ENCODE results near the gene DHX8.

DHX8 gene

DNA sequence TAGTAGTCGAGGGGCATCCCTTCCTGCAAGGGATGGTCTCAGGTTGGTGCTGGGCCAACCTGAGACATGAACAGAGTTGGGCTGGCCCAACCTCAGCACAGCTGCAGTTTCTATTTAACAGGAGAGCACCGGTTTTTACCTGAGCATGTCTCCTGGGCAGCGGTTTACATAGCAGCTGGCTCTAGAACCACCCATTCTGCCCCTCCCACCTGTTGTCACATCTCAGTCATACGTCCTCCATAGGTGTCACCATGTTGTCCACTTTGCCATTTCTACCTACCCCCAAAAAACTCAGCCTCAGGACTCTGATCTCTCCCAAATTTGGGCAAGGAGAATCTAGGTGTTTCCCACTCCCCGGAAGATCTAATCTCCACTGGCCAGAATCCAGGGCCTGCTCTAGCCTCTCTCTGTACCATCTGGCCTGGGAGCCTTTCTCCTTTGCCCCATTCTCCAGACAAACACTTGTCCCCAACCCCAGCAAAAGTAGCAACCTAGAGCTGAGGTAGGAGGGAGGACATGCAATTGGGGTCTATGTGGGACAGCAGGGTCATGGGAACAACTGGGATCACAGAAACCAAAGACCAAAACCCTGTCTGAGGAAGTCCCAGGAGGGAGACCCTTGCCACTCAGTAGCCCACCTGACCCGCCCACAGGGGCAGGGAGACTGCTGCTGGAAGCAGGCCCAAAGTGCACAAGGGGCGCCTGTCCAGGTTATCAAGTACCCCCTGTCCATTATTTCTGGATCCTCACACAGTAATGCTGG is 43.3 kb downstream of the DHX8 start:
- no peak for DNase-seq

- DNase-seq = no peak
Observed at GRCh38 chr17:43528319-43528987, 44.7 kb downstream of the DHX8 start.

GRCh38 chr17:43528988-43529814 is 45.4 kb downstream of the DHX8 start:
- no peak for DNase-seq

GRCh38 chr17:43529947-43530287 is 46.1 kb downstream of the DHX8 start:
- no peak for DNase-seq

DNA sequence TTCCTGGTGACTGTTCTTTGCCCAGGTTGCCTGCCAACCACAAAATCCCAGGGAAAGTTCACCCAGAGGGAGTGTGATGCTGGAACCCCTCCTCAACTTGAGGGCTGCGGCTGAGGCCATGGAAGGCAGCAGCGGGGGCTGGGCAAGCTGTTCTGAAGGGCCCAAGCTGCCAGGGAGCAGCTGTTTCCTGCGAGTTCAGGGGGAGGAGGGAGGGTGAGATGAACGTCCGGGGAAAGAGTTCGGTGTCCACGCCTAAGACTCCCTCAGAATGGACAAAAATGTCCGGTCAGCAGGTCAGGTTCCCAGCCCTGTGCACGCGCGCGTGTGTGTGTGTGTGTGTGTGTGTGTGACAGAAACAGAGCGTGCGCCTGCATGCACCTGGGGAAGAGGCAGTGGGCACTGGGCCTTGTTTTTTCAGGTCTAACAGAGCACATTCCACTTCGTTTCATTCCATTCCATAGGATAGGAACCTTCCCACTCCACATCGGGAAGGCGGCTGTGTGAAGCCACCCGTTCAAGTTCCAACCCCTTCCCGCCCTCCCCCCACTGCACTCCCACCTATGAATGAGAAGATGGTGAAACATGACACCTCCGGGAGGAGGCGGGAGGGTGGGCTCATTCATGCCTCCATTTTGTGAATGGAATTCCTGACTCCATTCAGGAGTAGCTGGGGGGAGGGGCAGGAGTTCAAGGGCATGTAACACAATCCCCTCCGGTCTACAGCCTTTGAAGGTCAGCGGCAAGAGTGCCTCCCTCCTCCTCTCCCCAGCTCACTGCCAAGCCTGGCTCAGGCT is 46.7 kb downstream of the DHX8 start:
- DNase-seq = peak; percentile 61

DNA sequence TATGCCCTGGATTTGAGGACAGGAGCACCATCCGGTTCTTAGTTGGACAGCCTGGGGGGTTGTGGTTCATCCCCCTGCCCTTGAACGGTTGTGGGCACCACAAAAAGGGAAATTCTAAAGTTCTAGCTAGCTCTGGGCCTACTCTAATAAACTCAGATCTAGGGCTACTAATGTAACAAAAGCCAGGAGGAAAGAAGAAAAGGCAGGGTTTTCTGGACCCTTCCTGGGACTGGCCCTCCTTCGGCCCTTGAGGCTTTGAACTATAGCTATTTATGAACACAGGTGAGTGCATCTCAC is 47.3 kb downstream of the DHX8 start:
- no peak for DNase-seq

GRCh38 chr17:43531955-43532354 is 48.2 kb downstream of the DHX8 start:
- peak; percentile 34 for DNase-seq

- DNase-seq = no peak
Observed at GRCh38 chr17:43532581-43532980, 48.8 kb downstream of the DHX8 start.

DNA sequence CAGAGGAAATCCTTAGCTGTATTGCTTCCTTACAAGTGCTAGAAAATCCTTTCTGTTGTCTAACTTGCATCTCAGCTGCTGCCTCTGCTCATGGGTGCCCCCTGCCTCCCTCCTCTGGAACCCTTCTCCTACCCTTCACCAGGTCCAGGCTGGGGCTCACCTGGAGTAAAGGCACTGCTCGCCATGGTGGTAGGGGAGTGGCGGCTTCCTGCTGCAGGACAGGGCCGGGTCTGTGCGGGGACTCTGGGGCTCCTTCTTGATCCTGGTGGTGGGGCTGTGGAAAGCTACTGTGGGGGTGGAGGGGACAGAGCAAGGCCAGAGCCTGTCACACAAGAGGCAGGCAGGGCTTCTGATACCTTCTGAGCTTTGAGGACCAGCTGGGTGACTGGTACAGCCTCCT is 49.9 kb downstream of the DHX8 start:
- no peak for DNase-seq

DNA sequence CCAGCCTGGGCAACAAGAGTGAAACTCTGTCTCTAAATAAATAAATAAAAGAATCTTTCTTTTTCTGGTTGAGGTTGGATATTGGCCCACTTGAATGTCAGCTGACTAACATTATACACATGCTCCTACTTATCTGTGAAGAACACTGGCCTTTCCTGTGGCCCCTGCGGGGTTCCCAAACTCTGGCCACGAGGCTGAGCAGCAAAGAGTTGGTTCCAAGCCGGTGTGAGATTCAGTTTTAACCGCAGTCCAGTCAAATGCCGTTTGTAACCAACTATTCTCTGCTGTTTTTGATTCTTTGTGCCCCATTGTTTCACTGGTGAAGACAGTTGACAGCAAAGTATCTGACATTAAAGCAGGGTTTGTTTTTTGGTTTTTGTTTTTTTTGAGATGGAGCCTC is 51.1 kb downstream of the DHX8 start:
- no peak for DNase-seq

DNA sequence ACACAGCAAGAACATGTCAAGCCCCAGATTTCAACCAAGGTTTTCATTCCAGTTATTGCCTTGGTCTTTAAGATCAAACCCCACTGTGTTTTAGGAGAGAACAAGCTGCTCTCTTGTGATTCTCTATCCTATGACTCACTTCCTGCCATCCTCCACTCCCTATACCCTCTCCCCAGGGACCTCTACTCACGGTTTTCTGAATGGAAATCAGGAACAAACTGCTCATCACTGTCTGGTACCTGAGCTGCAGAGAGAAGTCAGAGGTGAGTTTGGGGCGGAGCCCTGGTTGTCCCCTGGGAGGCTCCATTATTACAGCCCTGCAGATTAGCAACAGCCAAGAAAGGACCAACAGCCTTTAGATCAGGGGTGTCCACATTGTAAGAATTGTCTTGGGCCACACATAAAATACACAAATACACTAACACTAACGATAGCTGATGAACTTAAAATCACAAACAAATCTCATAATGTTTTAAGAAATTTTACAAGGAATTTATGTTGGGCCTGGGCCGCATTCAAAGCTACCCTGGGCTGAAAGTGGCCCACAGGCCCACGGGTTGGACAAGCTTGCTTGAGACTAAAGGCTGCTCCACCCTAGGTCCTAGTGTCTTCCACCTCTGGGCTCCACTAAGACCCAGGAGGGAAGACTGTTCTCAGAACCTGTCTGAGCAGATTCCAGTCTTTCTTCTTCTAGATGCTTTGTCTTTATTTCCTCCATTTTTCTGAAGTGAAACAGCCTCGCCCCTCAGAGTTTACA is 52.6 kb downstream of the DHX8 start:
- peak; percentile 78 for DNase-seq

DNA sequence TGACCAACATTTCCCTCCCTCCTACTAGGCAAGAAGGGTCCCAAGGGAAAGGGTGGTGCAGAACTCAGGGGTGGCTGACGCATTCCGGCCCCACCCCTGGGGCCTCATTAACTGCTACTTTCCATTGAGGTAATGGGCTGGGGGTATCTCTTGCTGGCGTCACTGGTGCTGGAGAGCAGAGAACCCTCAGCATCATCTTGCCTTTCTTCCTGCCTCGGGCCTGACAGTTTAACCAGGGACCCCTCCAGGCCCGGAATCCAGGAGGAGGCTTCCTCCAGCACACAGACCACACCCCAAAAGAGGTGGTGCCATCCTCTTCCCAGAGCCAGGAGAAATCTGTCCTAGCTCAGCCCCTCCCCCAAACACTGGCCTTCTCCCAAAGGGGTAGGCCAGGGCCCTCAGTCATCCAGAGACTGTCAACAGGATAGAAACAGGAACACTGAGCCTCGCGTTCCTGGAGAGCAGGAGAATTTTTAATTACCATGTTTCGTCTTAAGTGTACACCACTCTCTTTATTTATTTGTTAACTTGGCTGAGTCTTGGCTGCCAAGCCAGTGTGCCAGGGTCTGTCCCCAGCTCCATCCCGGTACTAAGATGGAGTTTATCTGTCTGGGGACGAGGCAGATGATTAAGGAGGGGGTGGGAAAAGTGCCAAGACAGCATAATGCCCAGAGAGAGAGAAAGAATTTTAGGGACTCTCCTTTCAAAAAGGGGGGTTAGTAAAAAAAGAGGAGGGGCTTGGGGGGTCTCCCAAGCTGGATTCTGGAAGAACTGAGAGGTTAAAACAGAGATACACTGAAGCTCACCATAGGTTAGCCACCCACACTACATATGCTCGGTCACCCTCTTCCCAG is 57.3 kb downstream of the DHX8 start:
- DNase-seq = no peak

DNA sequence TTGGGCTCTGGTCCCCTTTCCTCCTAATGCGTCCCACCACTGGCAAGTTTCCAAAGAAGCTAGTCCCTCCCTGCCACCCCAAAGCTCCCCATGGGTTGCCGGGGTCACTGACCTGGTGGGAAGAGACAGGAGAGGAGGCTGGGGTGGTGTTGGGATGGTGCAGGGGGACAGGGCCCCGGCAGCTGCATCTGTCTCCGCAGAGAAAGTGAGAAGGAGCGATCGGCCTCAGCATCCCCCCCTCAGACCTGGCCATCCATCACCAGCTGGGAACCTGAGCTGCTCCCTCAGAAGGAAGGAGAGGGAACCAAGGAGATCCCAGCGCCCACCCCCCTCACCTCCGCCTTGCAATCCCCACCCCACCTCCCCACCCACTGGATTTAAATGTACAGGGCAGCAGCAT is 59.1 kb downstream of the DHX8 start:
- DNase-seq = no peak

GRCh38 chr17:43543300-43543699 is 59.5 kb downstream of the DHX8 start:
- DNase-seq = no peak

- DNase-seq = no peak
Observed at GRCh38 chr17:43543771-43544575, 60.2 kb downstream of the DHX8 start.

DNA sequence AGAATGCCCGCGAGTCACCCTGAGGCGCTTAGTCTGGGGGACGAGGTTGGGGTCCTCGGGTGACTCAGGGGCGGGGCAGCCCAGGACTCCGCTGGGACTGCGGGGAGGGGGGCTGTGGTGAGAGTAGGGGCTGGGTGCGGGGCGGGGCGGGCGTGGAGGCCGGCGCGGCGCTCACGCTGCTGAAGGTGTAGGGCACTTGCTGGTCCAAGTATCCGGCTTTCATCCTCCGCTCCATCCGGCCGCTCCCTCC is 61.5 kb downstream of the DHX8 start:
- peak; percentile 57 for DNase-seq

DNA sequence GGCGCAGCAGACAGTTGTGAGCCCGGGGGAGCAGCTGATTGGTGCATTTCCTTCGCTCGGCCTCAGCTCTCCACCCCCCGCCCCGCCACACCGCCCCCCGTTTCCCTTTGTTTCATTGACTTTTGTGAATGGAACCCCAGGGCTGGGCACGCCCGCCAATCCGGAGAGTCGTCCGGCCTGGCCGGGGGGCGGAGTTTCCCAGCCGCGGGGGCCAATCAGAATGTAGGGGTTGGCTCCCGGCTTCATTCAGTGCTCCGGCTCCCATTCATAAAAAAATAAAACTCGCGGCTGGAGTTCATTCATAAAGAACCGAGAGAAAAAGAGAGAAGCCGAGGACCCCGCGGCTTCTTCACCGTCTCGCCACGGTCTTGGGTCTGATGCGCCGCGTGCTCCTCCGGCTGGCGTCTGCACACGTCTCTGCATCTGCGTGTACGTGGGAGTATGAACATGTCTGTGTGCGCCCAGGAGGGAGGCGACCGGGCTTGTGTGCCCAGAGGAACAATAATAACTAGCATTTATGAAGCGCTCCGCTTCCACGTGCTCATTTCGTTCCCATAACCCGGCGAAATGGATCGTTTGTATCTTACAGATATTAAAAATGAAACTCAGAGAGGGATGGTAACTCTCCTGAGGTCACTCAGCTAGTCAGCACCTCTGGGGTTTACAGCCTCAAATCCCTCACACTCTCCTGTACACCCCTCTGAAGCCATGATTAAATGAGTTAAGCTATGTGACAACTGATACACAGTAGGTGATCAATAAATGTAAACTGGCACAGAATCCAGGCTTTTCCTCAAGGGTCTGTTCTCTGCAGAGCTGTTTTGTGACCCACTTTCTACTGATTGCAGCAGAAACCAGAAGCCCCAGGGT is 62.8 kb downstream of the DHX8 start, which contains the start of gene ETV4:
Gene ETV4, minus strand, starts transcription at position 22 of the 870 bp plus-strand sequence. CDS start 723 bp downstream, outside the sequence.
- DNase-seq = peak; percentile 95

- no peak for DNase-seq
Observed at GRCh38 chr17:43547189-43547550, 63.4 kb downstream of the DHX8 start.

DNA sequence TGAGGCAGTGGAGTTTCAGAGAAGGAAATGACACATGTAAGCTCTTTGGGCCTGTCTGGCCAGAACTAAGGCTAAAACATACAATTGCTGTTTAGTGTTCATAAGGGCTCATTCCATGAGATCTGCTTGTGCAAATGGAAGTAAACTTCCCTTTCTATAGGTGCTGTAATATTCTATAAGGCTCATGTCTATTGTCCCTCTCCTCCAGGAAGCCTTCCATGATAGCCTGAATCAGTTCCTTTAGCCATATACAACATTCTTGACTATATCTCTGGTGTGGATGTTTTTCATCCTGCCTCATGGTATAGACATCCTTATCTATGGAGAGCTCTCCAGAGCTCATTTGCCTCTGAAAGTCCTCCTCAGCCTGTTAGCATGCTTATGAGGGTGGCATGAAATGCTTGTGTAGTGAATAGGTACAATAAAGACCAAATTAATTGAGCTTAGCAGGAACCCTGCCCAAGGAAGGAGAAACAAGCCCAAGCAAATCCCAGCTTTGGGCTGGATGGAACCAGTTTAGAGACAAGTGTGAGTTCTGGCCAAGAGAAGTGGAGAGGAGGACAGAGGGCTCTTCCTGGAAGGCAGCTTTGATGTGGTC is 64.0 kb downstream of the DHX8 start:
- no peak for DNase-seq

All from EL (cell line).